ENCODE results near the gene FOXJ1.

DNA sequence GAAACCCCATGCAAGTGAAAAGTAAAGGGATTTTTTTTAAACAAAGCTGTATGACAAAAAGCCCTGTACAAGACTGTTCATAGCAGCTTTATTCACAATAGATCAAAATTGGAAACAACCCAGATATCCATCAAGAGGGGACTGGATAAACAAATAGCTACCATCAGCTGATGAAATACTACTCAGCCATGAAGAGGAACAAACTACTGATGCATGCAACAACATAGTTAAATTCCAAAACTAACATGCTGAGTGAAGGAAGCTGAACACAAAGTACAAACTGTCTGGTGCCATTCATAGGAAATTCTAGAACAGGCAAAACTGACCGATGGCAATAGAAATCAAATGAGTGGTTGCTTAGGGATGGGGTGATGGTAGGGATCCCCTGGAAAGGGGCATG lies 15.1 kb downstream of the FOXJ1 start:
- TF ChIP-seq, protein P1, sequence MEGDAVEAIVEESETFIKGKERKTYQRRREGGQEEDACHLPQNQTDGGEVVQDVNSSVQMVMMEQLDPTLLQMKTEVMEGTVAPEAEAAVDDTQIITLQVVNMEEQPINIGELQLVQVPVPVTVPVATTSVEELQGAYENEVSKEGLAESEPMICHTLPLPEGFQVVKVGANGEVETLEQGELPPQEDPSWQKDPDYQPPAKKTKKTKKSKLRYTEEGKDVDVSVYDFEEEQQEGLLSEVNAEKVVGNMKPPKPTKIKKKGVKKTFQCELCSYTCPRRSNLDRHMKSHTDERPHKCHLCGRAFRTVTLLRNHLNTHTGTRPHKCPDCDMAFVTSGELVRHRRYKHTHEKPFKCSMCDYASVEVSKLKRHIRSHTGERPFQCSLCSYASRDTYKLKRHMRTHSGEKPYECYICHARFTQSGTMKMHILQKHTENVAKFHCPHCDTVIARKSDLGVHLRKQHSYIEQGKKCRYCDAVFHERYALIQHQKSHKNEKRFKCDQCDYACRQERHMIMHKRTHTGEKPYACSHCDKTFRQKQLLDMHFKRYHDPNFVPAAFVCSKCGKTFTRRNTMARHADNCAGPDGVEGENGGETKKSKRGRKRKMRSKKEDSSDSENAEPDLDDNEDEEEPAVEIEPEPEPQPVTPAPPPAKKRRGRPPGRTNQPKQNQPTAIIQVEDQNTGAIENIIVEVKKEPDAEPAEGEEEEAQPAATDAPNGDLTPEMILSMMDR (conservative IDR thresholded peaks at IDR 0.05; ENCODE audit: low read depth, low read length), result no peak
- no peak for TF ChIP-seq EZH2 (IDR thresholded peaks at IDR 0.05; ENCODE audit: low read length, unreplicated experiment)

Data from PC-3 (cell line).